A673 (cell line): ENCODE data around the gene CLCN5. TPM values are rescaled to one million over a fixed set of nuclear protein-coding genes. Genes with fewer than 3 reads are reported as not detected.
A peak's percentile ranks its signal among the peaks of the same experiment; 100 is the strongest.

Experiments used
- BruUV-seq: library from RNA; stranded (reverse); fragments of 400-500 nt; replicated peaks from 2 replicates; lab custom pipeline; 2021; lab: Mats Ljungman, UMichigan
- CTCF ChIA-PET: fragments of 300-600 bp; sonication (Branson Sonifier 250); formaldehyde crosslinking; loops from one replicate; lab custom pipeline; 2022; ENCODE audit warnings: antibody characterized with exemption; lab: Charles Lee
- POLR2A ChIA-PET: fragments of 300-600 bp; sonication (Branson Sonifier 250); formaldehyde crosslinking; loops from one replicate; lab custom pipeline; 2022; ENCODE audit warnings: antibody characterized with exemption; ENCODE audit not compliant: low non-redundant PET; lab: Charles Lee
- DNase-seq: peaks from one replicate; pipeline ENCODE4 v3.0.0-alpha.2; 2015; ENCODE audit warnings: low spot score
- H3K27ac ChIP-seq: fragments of 200-600 bp; sonication (generic); 2 replicates; pipeline ENCODE4 v1.5.1; 2016; ENCODE audit warnings: mixed run types, low read depth, mild to moderate bottlenecking, mixed read lengths, antibody characterized with exemption, low read length; ENCODE audit not compliant: poor library complexity, severe bottlenecking
- H3K27me3 ChIP-seq: fragments of 200-600 bp; sonication (generic); replicated peaks from 2 replicates; pipeline ENCODE4 v1.6.1; 2017; ENCODE audit warnings: mixed run types, low read depth, mild to moderate bottlenecking, mixed read lengths, antibody characterized with exemption, low read length; ENCODE audit not compliant: insufficient read depth, poor library complexity
- H3K36me3 ChIP-seq: fragments of 200-600 bp; sonication (generic); 2 replicates; pipeline ENCODE4 v1.6.1; 2016; ENCODE audit warnings: mixed run types, mild to moderate bottlenecking, mixed read lengths, antibody characterized with exemption, low read length; ENCODE audit not compliant: insufficient read depth, poor library complexity, severe bottlenecking
- H3K4me1 ChIP-seq: fragments of 200-600 bp; sonication (generic); 2 replicates; pipeline ENCODE4 v1.6.1; 2017; ENCODE audit warnings: mixed run types, mild to moderate bottlenecking, mixed read lengths, antibody characterized with exemption, low read length; ENCODE audit not compliant: insufficient read depth, poor library complexity, severe bottlenecking
- H3K4me3 ChIP-seq: fragments of 200-600 bp; sonication (generic); 2 replicates; pipeline ENCODE4 v1.5.1; 2016; ENCODE audit warnings: low read depth, mixed run types, mild to moderate bottlenecking, mixed read lengths, low read length; ENCODE audit not compliant: poor library complexity, severe bottlenecking
- H3K9me3 ChIP-seq: fragments of 200-600 bp; sonication (generic); 2 replicates; pipeline ENCODE4 v1.6.1; 2016; ENCODE audit warnings: mixed run types, low read depth, mild to moderate bottlenecking, mixed read lengths, antibody characterized with exemption, low read length; ENCODE audit not compliant: poor library complexity, severe bottlenecking
- EZH2 ChIP-seq: fragments of 200-600 bp; sonication (generic); IDR thresholded peaks from 2 replicates; pipeline ENCODE4 v1.6.1; 2017; ENCODE audit warnings: borderline replicate concordance, low read depth, mild to moderate bottlenecking, mixed read lengths, antibody characterized with exemption, low read length; ENCODE audit not compliant: poor library complexity, severe bottlenecking
- intact Hi-C: fragments of 100-400 bp; cut with micrococcal nuclease; formaldehyde crosslinking; loops from one replicate; pipeline ENCODE4 v1.10.0; 2022; ENCODE audit not compliant: unreplicated experiment
- total RNA-seq: library from RNA; stranded (reverse); gene quantifications from 2 replicates; pipeline ENCODE4 v1.2.3, GENCODE V29; 2021
- TF ChIP-seq, protein P1 (sequence below): fragments of 300-800, 200-600 bp; sonication (generic); conservative IDR thresholded peaks from 2 replicates; pipeline ENCODE4 v1.5.1; 2017; ENCODE audit warnings: low read depth, mild to moderate bottlenecking, antibody characterized with exemption, low read length, moderate library complexity, mixed read lengths

The CLCN5 gene
- total RNA-seq, 1 experiment from 2014 or later = 25.3 TPM

DNA sequence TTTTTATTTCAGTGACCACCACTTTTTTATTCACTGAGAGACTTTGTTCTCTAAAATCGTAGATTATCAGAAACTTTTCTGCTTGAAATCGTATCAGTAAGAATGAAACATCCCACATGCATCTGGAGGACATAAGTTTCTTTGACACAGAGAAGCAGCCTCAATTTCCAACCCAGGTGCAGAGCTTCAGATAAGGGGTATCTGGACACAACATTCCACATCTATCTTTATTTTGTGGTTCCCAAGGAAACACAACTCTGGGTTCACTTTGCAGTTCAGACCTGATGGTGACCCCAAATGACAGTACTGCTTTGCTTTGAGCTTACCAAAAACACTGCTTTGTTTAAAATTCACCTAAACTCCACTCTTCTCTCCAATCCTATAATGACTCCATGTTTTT lies 1.3 kb upstream of the CLCN5 start:
- BruUV-seq = no TSS peak
- H3K27me3 ChIP-seq = no peaks in the 10 kb centered on the region
- H3K4me1 ChIP-seq = peaks cover 7% of the 10 kb centered on the region
- H3K4me3 ChIP-seq = no peak overlapping the region
- ChIA-PET CTCF (no interaction called here), POLR2A (no interaction called here)
- no peaks in the 10 kb centered on the region for H3K9me3 ChIP-seq
- H3K36me3 ChIP-seq = no peaks in the 10 kb centered on the region
- DNase-seq = no peak
- TF ChIP-seq EZH2 = no peak
- TF ChIP-seq, protein P1, sequence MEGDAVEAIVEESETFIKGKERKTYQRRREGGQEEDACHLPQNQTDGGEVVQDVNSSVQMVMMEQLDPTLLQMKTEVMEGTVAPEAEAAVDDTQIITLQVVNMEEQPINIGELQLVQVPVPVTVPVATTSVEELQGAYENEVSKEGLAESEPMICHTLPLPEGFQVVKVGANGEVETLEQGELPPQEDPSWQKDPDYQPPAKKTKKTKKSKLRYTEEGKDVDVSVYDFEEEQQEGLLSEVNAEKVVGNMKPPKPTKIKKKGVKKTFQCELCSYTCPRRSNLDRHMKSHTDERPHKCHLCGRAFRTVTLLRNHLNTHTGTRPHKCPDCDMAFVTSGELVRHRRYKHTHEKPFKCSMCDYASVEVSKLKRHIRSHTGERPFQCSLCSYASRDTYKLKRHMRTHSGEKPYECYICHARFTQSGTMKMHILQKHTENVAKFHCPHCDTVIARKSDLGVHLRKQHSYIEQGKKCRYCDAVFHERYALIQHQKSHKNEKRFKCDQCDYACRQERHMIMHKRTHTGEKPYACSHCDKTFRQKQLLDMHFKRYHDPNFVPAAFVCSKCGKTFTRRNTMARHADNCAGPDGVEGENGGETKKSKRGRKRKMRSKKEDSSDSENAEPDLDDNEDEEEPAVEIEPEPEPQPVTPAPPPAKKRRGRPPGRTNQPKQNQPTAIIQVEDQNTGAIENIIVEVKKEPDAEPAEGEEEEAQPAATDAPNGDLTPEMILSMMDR = no peak
- intact Hi-C loops = loop anchor here (10.0 kb wide), 1 partner anchor 764 kb away; no protein-coding TSS in a partner anchor
- H3K27ac ChIP-seq = no peak overlapping the region

GRCh38 chrX:49925176-49925575 lies 2.8 kb downstream of the CLCN5 start:
- Histone ChIP-seq H3K36me3 (no peaks in the 10 kb centered on the region), H3K4me1 (peaks cover 7% of the 10 kb centered on the region), H3K4me3 (peak overlapping the region; percentile 69), H3K27me3 (no peaks in the 10 kb centered on the region), H3K9me3 (no peaks in the 10 kb centered on the region), H3K27ac (no peak overlapping the region)
- DNase-seq = no peak
- ChIA-PET POLR2A (no interaction called here), CTCF (no interaction called here)
- no peak for TF ChIP-seq EZH2
- TF ChIP-seq, protein P1 = no peak
- intact Hi-C loops = loop anchor here (10.0 kb wide), 1 partner anchor 760 kb away; no protein-coding TSS in a partner anchor
- no TSS peak for BruUV-seq

- no peak for TF ChIP-seq EZH2
- TF ChIP-seq, protein P1 = no peak
- no peak for DNase-seq
- H3K4me3 ChIP-seq = no peak overlapping the region
- H3K4me1 ChIP-seq = no peaks in the 10 kb centered on the region
- CTCF ChIA-PET = no interaction called here
- no peaks in the 10 kb centered on the region for H3K27me3 ChIP-seq
- H3K36me3 ChIP-seq = no peaks in the 10 kb centered on the region
- no peak overlapping the region for H3K27ac ChIP-seq
- intact Hi-C loops = no loop called here
- BruUV-seq = no TSS peak
- POLR2A ChIA-PET = no interaction called here
- no peaks in the 10 kb centered on the region for H3K9me3 ChIP-seq
Measured at GRCh38 chrX:49930039-49930438, 7.6 kb downstream of the CLCN5 start.
